ENCODE measurements around the gene TMIGD2. TPM values are rescaled to one million over a fixed set of nuclear protein-coding genes. Genes with fewer than 3 reads are reported as not detected.

TMIGD2 gene
- total RNA-seq, 1 experiment from 2014 or later: not detected

- Histone ChIP-seq H3K4me1 (ENCODE audit: control insufficient read depth, insufficient read depth, low read length) (no peaks in the 10 kb centered on the region), H3K36me3 (ENCODE audit: control insufficient read depth, insufficient read depth, low read length) (no peaks in the 10 kb centered on the region), H3K9me3 (ENCODE audit: control insufficient read depth, insufficient read depth, low read depth, low read length) (no peaks in the 10 kb centered on the region), H3K27me3 (ENCODE audit: control insufficient read depth, insufficient read depth, low read length) (no peaks in the 10 kb centered on the region), H3K27ac (ENCODE audit: low read length) (no peak overlapping the region), H3K4me3 (ENCODE audit: low read depth in 2 of 2, low read length in 2 of 2) (no peak overlapping the region)
- TF ChIP-seq, protein P1, sequence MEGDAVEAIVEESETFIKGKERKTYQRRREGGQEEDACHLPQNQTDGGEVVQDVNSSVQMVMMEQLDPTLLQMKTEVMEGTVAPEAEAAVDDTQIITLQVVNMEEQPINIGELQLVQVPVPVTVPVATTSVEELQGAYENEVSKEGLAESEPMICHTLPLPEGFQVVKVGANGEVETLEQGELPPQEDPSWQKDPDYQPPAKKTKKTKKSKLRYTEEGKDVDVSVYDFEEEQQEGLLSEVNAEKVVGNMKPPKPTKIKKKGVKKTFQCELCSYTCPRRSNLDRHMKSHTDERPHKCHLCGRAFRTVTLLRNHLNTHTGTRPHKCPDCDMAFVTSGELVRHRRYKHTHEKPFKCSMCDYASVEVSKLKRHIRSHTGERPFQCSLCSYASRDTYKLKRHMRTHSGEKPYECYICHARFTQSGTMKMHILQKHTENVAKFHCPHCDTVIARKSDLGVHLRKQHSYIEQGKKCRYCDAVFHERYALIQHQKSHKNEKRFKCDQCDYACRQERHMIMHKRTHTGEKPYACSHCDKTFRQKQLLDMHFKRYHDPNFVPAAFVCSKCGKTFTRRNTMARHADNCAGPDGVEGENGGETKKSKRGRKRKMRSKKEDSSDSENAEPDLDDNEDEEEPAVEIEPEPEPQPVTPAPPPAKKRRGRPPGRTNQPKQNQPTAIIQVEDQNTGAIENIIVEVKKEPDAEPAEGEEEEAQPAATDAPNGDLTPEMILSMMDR (IDR thresholded peaks at IDR 0.05): no peak
- TF ChIP-seq POLR2AphosphoS5 (IDR thresholded peaks at IDR 0.05; ENCODE audit: low read depth, low read length) (no peak), TCF7L2 (IDR thresholded peaks at IDR 0.05; ENCODE audit: low read depth, low read length) (no peak), SIN3A (IDR thresholded peaks at IDR 0.05; ENCODE audit: borderline replicate concordance, insufficient read depth, low read depth, low read length) (no peak)
- TF ChIP-seq, protein P2, sequence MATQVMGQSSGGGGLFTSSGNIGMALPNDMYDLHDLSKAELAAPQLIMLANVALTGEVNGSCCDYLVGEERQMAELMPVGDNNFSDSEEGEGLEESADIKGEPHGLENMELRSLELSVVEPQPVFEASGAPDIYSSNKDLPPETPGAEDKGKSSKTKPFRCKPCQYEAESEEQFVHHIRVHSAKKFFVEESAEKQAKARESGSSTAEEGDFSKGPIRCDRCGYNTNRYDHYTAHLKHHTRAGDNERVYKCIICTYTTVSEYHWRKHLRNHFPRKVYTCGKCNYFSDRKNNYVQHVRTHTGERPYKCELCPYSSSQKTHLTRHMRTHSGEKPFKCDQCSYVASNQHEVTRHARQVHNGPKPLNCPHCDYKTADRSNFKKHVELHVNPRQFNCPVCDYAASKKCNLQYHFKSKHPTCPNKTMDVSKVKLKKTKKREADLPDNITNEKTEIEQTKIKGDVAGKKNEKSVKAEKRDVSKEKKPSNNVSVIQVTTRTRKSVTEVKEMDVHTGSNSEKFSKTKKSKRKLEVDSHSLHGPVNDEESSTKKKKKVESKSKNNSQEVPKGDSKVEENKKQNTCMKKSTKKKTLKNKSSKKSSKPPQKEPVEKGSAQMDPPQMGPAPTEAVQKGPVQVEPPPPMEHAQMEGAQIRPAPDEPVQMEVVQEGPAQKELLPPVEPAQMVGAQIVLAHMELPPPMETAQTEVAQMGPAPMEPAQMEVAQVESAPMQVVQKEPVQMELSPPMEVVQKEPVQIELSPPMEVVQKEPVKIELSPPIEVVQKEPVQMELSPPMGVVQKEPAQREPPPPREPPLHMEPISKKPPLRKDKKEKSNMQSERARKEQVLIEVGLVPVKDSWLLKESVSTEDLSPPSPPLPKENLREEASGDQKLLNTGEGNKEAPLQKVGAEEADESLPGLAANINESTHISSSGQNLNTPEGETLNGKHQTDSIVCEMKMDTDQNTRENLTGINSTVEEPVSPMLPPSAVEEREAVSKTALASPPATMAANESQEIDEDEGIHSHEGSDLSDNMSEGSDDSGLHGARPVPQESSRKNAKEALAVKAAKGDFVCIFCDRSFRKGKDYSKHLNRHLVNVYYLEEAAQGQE (IDR thresholded peaks at IDR 0.05; ENCODE audit: insufficient read depth in 1 of 2, low read depth in 2 of 2, low read length in 1 of 2): no peak
- in situ Hi-C loops (cut with HindIII; ENCODE audit: low pct_unique_long_range_greater_than_20kb, low sequenced_read_pairs): no loop called here
- ChIA-PET CTCF (no interaction called here), POLR2A (no interaction called here)
- intact Hi-C loops (cut with micrococcal nuclease; ENCODE audit: unreplicated experiment): no loop called here
- ATAC-seq (no peak), DNase-seq (ENCODE audit: low read depth, low spot score) (no peak)
- no TSS peak for BruUV-seq (replicated peaks)
Measured at GRCh38 chr19:4316956-4317355, 14.8 kb upstream of the TMIGD2 start.

DNA sequence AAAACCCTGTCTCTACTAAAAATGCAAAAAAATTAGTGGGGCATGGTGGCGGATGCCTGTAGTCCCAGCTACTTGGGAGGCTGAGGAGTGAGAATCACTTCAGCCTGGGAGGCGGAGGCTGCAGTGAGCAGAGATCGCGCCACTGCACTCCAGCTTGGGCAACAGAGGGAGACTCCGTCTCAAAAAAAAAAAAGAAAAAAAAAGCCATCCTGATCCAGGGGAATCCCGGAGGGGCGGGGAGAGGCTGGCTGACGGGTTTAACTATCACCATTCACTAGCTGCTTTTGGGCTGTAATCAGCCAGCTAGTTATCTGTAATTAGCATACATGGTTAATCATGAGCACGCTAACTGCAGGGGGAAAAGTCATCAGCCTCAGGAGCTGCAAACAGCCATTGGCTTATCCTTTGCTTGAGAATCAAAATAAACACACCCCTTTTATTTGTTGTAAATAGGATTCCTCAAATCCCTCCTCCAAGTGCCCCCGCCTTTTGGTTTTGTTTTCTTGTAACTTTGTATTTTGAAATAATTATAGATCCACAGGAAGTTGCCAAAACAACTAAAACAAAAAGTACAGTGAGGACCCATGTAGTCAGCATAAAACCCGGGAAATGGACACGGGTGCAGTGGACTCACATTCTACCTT lies 11.8 kb upstream of the TMIGD2 start:
- ChIA-PET CTCF (no interaction called here), POLR2A (no interaction called here)
- Histone ChIP-seq H3K36me3 (ENCODE audit: control insufficient read depth, insufficient read depth, low read length) (no peaks in the 10 kb centered on the region), H3K9me3 (ENCODE audit: control insufficient read depth, insufficient read depth, low read depth, low read length) (no peaks in the 10 kb centered on the region), H3K27ac (ENCODE audit: low read length) (no peak overlapping the region), H3K27me3 (ENCODE audit: control insufficient read depth, insufficient read depth, low read length) (no peaks in the 10 kb centered on the region), H3K4me1 (ENCODE audit: control insufficient read depth, insufficient read depth, low read length) (no peaks in the 10 kb centered on the region), H3K4me3 (ENCODE audit: low read depth in 2 of 2, low read length in 2 of 2) (no peak overlapping the region)
- no TSS peak for BruUV-seq (replicated peaks)
- TF ChIP-seq, protein P2 (IDR thresholded peaks at IDR 0.05; ENCODE audit: insufficient read depth in 1 of 2, low read depth in 2 of 2, low read length in 1 of 2): no peak
- TF ChIP-seq SIN3A (IDR thresholded peaks at IDR 0.05; ENCODE audit: borderline replicate concordance, insufficient read depth, low read depth, low read length): no peak
- TF ChIP-seq POLR2AphosphoS5 (IDR thresholded peaks at IDR 0.05; ENCODE audit: low read depth, low read length): no peak
- TF ChIP-seq, protein P1 (IDR thresholded peaks at IDR 0.05): no peak
- no peak for TF ChIP-seq TCF7L2 (IDR thresholded peaks at IDR 0.05; ENCODE audit: low read depth, low read length)
- intact Hi-C loops (cut with micrococcal nuclease; ENCODE audit: unreplicated experiment): no loop called here
- ATAC-seq (no peak), DNase-seq (ENCODE audit: low read depth, low spot score) (no peak)
- in situ Hi-C loops (cut with HindIII; ENCODE audit: low pct_unique_long_range_greater_than_20kb, low sequenced_read_pairs): no loop called here
